OCI-LY7 (cell line): Measurements from ENCODE around the gene PDGFD.

Experiments used
- EZH2phosphoT487 ChIP-seq: fragments of 200-600 bp; sonication (generic); IDR thresholded peaks from 2 replicates; pipeline ENCODE4 v1.6.1; 2018; ENCODE audit warnings: low read depth, borderline replicate concordance, mild to moderate bottlenecking, mixed run types, antibody characterized with exemption, low read length, moderate library complexity, mixed read lengths
- TF ChIP-seq, protein P1 (sequence below): fragments of 200-600 bp; sonication (generic); conservative IDR thresholded peaks from 2 replicates; pipeline ENCODE4 v1.5.1; 2014; ENCODE audit warnings: mild to moderate bottlenecking, antibody characterized with exemption, low read length, moderate library complexity, mixed read lengths

DNA sequence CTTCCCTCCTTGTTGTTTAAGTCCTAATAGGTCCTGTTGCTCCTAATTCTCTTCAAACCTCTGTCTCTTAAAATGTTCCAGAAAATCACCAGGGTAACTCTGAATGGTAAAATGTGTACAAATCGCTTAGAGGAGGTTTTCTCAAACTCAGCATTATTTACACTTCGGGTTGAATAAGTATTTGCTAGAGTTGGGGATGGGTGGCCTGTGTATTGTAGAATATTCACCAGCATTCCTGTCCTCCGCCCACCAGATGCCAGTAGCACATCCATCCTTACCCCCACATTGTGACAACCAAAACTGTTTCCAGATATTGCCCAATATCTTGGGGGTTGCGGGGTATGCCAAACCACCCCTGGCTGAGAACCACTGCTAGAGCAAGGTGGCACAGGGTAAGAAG is 191.9 kb downstream of the PDGFD start:
- TF ChIP-seq, protein P1, sequence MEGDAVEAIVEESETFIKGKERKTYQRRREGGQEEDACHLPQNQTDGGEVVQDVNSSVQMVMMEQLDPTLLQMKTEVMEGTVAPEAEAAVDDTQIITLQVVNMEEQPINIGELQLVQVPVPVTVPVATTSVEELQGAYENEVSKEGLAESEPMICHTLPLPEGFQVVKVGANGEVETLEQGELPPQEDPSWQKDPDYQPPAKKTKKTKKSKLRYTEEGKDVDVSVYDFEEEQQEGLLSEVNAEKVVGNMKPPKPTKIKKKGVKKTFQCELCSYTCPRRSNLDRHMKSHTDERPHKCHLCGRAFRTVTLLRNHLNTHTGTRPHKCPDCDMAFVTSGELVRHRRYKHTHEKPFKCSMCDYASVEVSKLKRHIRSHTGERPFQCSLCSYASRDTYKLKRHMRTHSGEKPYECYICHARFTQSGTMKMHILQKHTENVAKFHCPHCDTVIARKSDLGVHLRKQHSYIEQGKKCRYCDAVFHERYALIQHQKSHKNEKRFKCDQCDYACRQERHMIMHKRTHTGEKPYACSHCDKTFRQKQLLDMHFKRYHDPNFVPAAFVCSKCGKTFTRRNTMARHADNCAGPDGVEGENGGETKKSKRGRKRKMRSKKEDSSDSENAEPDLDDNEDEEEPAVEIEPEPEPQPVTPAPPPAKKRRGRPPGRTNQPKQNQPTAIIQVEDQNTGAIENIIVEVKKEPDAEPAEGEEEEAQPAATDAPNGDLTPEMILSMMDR, result no peak
- no peak for TF ChIP-seq EZH2phosphoT487
